HL-60/S4 treated with retinoic acid at 250 ng/mL for 4 days and 3 days (cell line): ENCODE data around the gene GAS2L2.

Experiments
- in situ Hi-C: fragments of 300-500 bp; cut with MboI; formaldehyde crosslinking; loops from 2 replicates; pipeline ENCODE4 v1.7.0; 2022; ENCODE audit warnings: low sequenced_read_pairs

The GAS2L2 gene

GRCh38 chr17:35752945-35753764, at the start of gene GAS2L2:
Gene GAS2L2, minus strand, starts transcription at chr17:35753239. Its CDS starts 389 bp downstream, at chr17:35752850.
- in situ Hi-C loops = no loop called here

DNA sequence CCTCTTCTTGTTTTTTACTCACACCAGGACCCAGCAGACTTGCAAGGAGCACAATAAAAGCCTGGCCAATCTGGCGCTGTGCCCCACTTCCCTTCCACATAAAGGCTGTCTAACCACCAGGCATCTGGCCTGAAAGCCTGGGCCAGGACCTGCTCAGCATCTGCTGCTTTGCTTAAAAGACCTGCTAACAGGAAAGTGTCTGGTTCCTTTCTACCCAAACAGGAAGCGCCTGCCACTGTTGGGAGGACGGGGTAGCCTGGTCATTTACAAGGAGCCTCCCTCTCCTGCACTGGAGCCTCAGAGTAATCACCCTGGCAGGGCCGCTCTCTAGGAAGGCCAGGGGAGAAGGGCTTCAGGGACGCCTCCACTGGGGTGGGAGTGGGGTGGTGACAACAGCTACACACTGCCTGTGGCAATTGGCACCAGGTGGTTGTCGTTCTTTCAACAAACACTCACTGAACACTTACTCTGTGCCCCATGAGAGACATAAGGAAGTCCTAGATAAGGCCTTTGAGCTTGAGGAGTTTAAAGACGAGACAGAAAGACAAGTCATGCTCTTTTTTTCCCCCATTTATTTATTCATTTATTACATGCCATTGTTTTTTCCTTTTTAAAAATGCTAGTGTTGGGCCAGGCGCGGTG, 48.7 kb upstream of the GAS2L2 start:
- in situ Hi-C loops = no loop called here

DNA sequence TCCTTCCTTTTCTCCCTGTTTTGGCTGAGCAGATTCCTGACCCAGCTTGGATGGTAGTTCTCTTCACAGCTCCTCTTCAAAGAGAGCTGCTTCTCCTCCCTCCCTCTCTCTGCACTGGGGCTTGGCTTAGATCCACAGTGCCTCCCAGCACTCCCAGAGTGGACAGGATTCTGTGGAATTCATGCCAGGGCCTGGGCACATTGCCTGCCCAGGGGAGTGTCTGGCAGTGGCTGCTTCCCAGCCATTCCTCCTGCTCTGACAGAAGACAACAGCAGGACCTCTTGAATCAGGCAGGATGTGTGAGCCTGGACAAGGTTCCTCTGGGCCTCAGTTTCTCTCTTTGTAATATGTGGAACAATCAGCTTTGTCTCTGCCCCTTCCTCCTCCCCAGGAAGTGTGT, 46.9 kb upstream of the GAS2L2 start:
- in situ Hi-C loops = no loop called here

DNA sequence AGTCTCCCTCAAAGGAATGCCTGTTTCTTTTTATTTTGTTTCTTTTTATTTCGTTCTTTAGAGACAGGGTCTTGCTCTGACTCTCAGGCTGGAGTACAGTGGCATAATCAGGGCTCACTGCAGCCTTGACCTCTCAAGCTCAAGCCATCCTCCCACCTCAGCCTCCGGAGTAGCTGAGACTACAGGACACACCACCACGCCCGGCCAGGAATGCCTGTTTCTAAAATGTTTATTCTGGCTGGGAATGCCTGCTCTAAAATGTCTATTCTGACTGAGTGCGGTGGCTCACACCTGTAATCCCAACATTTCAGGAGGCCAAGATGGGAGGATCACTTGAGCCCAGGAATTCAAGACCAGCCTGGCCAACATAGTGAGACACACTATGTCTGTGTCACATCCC, 44.9 kb upstream of the GAS2L2 start:
- in situ Hi-C loops = no loop called here

DNA sequence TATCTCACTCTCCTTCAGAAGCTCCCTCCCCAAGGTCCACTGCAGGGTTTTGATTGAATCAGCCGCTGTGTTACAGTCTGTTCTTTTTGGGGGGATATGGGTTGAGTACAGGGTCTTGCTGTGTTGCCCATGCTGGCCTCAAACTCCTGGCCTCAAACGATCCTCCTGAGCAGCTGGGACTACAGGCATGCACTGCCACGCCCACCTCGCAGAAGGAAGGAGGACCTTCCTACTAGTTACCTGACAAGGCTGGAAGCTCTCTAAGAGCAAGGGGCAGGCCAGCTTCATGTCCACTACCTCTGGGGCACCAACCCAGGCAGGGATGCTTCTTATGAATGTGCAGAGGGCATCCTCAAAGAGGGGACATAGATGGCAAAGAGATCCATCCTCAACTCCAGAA, 44.3 kb upstream of the GAS2L2 start:
- in situ Hi-C loops = no loop called here

GRCh38 chr17:35796942-35797341, 43.9 kb upstream of the GAS2L2 start:
- in situ Hi-C loops = no loop called here

- in situ Hi-C loops = no loop called here
These were observed 42.8 kb upstream of the GAS2L2 start for GRCh38 chr17:35795871-35796265.

- in situ Hi-C loops = no loop called here
These were observed 42.2 kb upstream of the GAS2L2 start, which contains the start of gene MMP28 for GRCh38 chr17:35795007-35795870. Gene MMP28, minus strand, starts transcription at chr17:35795641. Its CDS starts 264 bp downstream, at chr17:35795377.

GRCh38 chr17:35793257-35793656, 40.2 kb upstream of the GAS2L2 start:
- in situ Hi-C loops = no loop called here

GRCh38 chr17:35791681-35792350, 38.8 kb upstream of the GAS2L2 start:
- in situ Hi-C loops = no loop called here

GRCh38 chr17:35790841-35791240, 37.8 kb upstream of the GAS2L2 start:
- in situ Hi-C loops = no loop called here

DNA sequence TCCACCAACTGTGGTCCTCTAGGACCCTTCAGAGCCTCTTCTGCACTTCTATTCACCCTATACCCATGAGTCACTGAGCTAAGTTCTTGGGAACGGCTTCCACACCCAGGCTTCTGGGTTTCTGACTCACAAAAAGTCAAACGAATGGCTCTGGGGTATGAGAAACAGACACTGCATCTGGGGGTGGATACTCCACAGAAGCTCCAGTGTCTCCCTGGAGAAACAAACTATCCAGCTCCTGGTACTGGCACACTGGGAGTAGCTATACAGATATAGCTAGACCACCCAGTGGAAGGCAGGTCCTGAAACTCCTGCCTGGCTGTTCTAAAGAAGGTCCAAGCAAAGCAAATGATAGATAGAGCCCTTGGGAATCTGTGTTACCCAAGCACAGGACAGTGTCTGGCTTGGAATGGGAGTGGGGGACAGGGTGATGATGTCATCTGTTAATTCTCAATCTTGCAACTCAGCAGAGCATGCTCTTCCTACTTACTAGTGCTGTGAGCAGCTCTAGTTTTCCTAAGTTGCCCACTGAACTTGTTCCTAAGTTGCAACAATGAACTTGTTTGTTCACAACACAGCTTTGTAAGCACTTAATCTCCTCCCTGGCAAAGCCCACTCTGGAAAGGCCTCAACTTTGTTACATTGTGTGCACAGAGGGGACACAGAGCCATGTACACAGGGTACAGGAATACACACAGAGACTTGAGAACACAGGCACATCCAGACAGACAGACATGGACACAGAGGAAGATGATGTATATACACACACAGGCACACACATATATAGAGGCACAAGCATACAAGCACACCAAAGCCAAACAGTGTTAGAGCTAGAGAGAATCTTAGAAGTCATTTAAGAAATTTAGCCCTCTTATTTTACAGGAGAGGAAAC, 35.7 kb upstream of the GAS2L2 start:
- in situ Hi-C loops = no loop called here

- in situ Hi-C loops = no loop called here
These were observed 33.9 kb upstream of the GAS2L2 start for GRCh38 chr17:35786941-35787432.

DNA sequence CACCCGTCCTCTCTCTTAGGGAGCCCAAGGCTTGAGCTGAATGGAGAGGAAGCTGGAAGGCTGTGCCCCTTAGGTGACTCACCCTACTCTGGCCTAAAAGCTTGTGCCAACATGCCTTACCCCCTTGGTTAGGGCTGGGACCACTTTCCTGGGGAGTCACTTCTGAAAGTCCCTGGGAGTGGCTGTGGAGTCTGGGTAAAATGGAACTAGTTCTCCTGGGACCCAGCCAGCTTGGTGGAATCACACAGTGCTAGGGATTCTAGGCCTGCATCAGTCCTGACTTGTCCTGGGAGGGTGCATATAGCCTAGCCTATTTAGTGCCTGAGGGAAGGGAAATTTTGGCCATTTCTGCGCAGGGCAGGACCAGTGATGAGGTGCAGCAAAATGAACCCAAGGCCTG, 31.9 kb upstream of the GAS2L2 start:
- in situ Hi-C loops = no loop called here

DNA sequence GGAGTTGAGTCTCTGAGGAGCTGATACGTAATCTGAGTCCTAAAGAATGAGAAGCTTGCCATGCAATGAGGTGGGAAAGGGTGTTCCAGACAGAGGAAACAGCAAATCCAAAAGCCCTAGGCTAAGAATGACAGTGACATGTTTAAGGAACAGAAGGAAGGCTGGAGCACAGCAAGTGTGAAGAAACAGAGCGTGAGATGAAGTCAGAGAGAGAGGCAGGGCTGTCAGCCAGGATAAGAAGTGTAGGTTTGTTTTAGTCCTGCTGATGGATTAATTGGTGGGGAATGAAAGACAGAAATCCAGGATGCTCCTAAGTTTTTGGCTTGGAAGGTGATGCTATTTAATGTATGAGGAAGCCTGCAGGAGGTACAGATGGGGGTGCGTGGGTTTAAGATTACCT, 27.9 kb upstream of the GAS2L2 start:
- in situ Hi-C loops = no loop called here

GRCh38 chr17:35778641-35779196, 25.7 kb upstream of the GAS2L2 start:
- in situ Hi-C loops = no loop called here

DNA sequence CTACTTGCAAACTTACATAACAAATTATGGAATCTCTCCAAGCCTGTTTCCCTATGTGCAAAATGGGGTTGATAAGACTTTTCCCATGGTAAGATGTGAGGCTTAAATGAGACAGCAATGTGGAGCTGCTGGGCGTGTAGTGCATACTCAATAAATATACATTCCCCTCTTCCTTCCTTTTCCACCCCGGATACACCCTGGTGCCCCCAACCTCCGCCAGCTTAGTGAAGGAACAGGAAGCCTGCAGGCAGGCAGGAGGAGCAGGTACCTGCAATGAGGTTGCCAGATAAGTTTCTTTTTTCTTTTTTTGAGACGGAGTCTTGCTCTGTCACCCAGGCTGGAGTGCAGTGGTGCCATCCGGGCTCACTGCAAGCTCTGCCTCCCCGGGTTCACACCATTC, 22.5 kb upstream of the GAS2L2 start:
- in situ Hi-C loops = no loop called here

GRCh38 chr17:35775039-35775438, 22.0 kb upstream of the GAS2L2 start:
- in situ Hi-C loops = no loop called here

DNA sequence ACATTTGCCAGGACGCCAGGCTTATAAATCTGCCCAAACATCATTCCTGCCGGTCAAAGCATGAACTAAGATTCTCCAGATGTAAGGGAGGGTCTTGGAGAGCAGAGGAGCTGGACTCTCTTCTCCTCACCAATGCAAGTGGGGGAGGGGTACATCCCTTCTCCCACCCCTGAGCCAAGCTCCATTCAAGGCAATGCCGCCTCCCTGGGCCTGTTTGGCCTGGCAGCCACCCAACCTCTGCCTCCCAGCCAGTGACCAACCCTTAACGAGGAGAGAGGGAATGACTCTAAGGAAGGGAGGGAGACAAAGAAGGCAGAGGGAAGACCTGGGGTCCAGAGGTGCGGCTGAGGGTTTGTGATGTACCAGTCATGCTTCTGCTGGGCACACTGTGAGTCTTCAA, 21.5 kb upstream of the GAS2L2 start:
- in situ Hi-C loops = no loop called here
